ENCODE data around the gene CCDC146.
"Not testable (repeated sequence)": the region's sequence is repeated elsewhere in the genome, so short reads cannot be mapped to it uniquely, and the experiment has no call there.

CCDC146 gene

DNA sequence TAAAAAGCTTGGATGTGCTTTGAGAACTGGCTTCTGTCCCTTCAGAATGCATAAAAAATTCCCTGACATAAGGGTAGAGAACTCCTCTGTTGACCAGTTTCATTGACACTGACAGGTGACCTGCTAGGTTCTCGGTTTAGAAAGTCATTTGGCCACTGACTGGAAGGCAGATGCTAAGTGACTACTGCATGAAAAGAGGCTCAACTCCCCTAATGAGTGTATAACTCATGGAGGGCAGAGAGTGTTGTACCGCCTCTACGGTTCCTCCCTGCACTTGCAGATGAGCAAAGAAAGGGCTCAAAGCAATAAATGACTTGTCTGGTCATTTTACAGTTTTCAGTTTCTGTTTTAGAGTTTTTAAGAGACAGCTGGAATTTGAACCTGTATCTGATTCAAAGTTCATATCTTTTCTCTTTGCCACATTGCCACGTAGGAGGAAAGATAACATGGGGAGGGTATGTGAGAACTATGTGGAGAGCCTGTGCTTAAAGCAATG lies 80.1 kb downstream of the CCDC146 start:
- no peak for DNase-seq

GRCh38 chr7:77205706-77206105 lies 83.3 kb downstream of the CCDC146 start:
- no peak for DNase-seq

GRCh38 chr7:77208416-77208815 lies 86.0 kb downstream of the CCDC146 start:
- DNase-seq = no peak

DNA sequence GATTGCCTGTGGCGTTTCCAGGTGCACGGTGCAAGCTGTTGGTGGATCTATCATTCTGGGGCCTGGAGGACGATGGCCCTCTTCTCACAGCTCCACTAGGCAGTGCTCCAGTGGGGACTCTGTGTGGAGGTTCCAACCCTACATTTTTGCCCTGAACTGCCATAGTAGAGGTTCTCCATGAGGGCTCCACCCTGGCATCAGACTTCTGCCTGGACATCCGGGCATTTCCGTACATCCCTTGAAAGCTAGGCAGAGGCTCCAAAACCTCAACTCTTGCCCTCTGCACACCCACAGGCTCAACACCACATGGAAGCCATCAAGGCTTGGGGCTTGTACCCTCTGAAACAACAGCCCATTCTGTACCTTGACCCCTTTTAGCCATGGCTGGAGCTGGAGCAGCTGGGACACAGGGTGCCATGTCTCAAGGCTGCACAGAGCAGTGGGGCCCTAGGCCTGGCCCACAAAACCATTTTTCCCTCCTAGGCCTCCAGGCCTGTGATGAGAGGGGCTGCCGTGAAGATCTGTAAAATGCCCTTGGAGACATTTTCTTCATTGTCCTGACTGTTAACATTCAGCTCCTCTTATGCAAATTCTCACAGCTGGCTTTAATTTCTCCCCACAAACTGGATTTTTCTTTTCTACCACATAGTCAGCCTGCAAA lies 87.2 kb downstream of the CCDC146 start:
- no peak for DNase-seq

GRCh38 chr7:77216181-77216845 lies 93.9 kb downstream of the CCDC146 start:
- DNase-seq = no peak

- DNase-seq = no peak
Measured at GRCh38 chr7:77217474-77218185, 95.2 kb downstream of the CCDC146 start.

GRCh38 chr7:77219701-77220331 lies 97.4 kb downstream of the CCDC146 start:
- DNase-seq = not testable (repeated sequence)

DNA sequence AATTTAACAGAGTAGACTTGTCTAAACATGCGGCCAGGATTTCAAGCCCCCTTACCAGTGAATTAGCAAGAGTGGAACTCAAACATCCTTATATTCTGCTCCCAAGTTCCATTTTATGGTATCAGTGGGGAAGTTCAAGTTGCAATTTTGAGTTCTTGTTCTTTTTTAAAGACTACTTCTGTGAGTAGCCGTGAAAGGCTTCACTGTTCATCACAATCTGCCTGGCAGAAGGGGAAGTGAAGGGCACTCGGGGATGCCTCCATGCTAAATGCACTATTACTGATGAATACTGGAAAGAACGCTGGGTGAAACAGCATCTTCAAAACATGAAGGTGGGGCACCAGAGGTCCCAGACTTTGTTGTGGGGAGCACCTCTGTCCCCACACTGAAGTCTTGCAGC lies 99.7 kb downstream of the CCDC146 start:
- no peak for DNase-seq

GRCh38 chr7:77222819-77223218 lies 100.4 kb downstream of the CCDC146 start:
- no peak for DNase-seq

- no peak for DNase-seq
Measured at GRCh38 chr7:77223261-77223660, 100.8 kb downstream of the CCDC146 start.

GRCh38 chr7:77226357-77226839 lies 104.0 kb downstream of the CCDC146 start:
- DNase-seq = no peak

GRCh38 chr7:77228795-77229194 lies 106.4 kb downstream of the CCDC146 start:
- not testable (repeated sequence) for DNase-seq

- DNase-seq = no peak
Measured at GRCh38 chr7:77232467-77232866, 110.1 kb downstream of the CCDC146 start.

GRCh38 chr7:77235276-77235675 lies 112.9 kb downstream of the CCDC146 start:
- no peak for DNase-seq

- DNase-seq = no peak
Measured at GRCh38 chr7:77238703-77239136, 116.3 kb downstream of the CCDC146 start.

DNA sequence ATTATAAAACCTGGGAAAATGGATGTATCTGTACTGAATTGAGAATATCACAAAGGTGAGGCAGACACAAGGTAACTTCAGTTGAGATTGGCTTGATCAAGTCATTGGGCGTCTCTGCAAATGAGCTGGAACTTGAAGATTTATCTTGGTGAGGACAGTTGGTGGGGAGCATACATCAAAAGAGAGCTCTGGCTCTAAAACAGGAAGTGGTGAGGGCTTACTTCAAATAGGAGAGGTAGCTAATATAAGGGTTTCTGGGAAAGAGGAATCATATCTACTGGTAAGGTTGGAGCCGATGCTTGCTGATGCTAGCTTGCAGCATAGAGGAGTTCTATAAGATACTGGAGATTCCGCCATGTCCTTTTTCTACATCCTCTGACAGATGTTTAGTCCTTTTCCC lies 117.1 kb downstream of the CCDC146 start:
- DNase-seq = no peak

GRCh38 chr7:77242068-77242467 lies 119.7 kb downstream of the CCDC146 start:
- DNase-seq = no peak

DNA sequence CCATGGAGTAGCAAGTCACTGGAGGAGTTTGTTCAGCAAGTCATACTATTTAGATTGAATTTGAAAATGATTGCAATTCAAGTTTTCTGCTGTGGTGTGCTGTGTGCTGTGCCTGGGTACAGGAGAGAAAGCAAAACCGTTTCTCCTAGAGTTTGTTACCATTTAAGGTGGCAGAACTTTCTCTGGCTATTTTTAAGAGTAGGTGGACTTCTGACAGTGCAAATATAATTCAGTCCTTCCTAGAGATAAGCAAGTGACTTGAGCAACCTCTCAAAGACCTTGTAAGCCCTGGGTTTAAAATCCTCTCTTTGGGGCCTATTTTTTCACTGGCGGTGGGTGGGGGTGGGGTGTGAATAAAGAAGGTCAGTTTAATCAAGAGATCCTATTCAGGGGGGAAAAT lies 120.1 kb downstream of the CCDC146 start:
- DNase-seq = no peak

DNA sequence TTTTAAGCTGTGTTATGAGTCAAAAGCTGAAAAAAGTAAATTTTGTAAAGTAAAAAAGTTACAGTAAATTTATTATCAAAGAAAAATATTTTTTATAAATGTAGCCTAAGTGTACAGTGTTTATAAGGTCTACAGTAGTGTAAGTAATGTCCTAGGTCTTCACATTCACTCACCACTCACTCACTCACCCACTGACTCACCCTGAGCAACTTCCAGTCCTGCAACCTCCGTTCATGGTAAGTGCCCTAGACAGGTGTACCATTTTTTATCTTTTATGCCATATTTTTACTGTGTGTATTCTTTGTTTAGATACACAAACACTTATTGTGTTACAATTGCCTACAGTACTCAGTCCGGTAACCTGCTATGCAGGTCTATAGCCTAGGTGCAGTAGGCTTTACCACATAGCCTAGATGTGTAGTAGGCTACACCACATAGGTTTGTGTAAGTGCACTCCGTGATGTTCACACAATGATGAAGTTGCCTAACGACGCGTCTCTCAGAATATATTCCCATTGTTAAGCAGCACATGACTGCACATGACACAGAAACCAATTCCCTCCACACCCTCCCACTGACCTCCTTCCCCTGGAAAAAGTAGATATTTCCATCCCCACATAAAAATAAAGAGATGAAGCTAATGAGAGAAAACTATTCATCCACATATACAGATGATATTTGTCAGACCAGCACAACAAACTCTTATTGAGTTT lies 122.0 kb downstream of the CCDC146 start:
- DNase-seq = no peak

- DNase-seq = no peak
Measured at GRCh38 chr7:77245015-77245755, 122.8 kb downstream of the CCDC146 start.

DNA sequence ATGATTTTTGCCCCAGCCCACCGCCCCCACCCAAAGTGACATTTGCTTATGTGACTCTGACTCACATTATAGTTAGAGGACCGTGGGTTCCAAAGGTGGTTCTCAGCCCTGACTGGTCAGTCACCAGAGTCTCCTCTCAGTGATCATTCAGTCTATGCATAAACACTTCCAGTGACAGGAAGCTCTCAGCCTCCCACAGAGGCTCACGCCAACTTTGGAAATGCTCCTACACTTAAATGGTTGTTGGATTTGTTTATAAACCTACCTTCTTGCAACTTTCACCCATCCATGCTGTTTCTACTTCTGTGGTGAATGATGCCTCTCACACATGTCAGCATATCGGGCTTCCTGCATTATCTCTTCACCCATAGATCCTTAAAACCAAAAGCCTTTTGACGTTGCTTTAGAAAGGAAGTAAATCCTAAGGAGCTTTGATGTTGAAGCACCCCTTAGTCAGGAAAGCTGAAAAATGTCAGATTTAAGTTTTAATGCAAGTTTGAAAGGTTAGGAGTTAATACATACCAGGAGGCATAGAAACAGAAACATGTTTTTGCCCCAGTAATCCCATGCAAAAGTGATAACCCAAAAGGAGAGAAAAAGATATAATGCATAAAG lies 123.7 kb downstream of the CCDC146 start:
- no peak for DNase-seq
